ENCODE data around the gene N4BP2L1. TPM values are rescaled to one million over a fixed set of nuclear protein-coding genes. Genes with fewer than 3 reads are reported as not detected.

N4BP2L1 gene
- total RNA-seq, 2 donors from 2014 or later = 17.1 to 31.7 TPM

DNA sequence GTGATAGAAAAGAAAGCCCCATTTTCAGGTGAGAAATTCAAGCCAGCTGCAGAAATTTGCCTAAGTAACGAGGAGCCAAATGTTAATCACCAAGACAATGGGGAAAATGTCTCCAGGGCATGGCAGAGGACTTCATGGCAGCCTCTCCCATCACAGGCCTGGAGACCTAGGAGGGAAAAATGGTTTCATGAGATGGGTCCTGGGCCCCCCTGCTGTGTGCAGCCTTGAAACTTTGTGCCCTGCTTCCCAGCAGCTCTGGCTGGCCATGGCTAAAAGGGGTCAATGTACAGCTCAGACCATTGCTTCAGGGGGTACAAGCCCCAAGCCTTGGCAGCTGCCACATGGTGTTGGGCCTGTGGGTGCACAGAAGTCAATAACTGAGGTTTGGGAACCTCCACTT is 9.9 kb downstream of the N4BP2L1 start:
- Histone ChIP-seq H3K4me3 (no peak overlapping the region), H3K27ac (no peak overlapping the region), H3K36me3 (no peaks in the 10 kb centered on the region), H3K4me1 (ENCODE audit: control insufficient read depth in 1 of 2, low read depth in 2 of 2) (no peaks in the 10 kb centered on the region), H3K9me3 (no peaks in the 10 kb centered on the region), H3K27me3 (replicated peaks; ENCODE audit: insufficient read depth) (no peaks in the 10 kb centered on the region)
- DNase-seq (ENCODE audit: low spot score) = no peak
- TF ChIP-seq, protein P1, sequence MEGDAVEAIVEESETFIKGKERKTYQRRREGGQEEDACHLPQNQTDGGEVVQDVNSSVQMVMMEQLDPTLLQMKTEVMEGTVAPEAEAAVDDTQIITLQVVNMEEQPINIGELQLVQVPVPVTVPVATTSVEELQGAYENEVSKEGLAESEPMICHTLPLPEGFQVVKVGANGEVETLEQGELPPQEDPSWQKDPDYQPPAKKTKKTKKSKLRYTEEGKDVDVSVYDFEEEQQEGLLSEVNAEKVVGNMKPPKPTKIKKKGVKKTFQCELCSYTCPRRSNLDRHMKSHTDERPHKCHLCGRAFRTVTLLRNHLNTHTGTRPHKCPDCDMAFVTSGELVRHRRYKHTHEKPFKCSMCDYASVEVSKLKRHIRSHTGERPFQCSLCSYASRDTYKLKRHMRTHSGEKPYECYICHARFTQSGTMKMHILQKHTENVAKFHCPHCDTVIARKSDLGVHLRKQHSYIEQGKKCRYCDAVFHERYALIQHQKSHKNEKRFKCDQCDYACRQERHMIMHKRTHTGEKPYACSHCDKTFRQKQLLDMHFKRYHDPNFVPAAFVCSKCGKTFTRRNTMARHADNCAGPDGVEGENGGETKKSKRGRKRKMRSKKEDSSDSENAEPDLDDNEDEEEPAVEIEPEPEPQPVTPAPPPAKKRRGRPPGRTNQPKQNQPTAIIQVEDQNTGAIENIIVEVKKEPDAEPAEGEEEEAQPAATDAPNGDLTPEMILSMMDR (IDR thresholded peaks at IDR 0.05) = no peak
- ATAC-seq (ENCODE audit: insufficient number of reproducible peaks, low FRiP score, low read depth) = no peak

DNA sequence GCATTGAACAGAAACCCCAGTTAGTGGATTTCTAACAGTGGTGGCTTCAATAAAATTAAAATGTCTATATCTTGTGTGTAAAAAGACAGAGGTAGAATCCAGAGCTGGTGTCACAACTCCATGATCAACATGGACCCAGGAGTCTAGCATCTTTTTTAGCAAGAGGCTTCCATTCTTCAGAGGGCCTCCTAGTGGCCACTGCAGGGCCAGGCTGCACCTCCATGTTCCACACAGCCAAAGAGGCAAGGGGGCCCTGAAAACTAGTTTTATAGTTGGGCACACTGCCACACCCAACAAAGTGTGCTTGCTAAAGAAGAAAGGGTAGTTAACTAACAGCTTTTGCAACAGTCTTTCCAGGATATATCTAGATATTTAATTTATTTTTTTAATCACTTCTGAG is 12.9 kb downstream of the N4BP2L1 start:
- H3K27me3 ChIP-seq (replicated peaks; ENCODE audit: insufficient read depth) = no peaks in the 10 kb centered on the region
- ATAC-seq (ENCODE audit: insufficient number of reproducible peaks, low FRiP score, low read depth) = no peak
- no peaks in the 10 kb centered on the region for H3K9me3 ChIP-seq
- H3K4me3 ChIP-seq = no peak overlapping the region
- H3K27ac ChIP-seq = no peak overlapping the region
- DNase-seq (ENCODE audit: low spot score) = no peak
- H3K36me3 ChIP-seq = no peaks in the 10 kb centered on the region
- TF ChIP-seq, protein P1 (IDR thresholded peaks at IDR 0.05) = no peak
- H3K4me1 ChIP-seq (ENCODE audit: control insufficient read depth in 1 of 2, low read depth in 2 of 2) = no peaks in the 10 kb centered on the region

DNA sequence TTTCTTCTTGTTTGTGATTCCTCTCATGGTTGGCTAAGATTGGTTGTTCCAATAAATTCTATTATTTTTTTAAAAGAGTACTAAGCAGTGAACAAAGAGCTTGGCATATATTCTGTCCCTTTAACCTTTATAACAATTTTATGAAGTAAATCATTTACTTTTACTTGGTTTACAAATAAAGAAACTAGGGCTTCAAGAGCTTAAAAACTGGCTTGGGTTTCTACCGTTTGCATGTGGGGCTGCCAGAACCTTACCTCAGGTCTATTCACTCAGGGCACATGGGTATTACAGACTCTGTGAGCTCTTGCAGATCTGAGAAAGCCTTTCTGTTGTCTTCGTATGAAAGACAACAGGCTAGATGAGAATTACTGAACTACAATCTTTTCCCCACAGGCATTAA is 13.3 kb downstream of the N4BP2L1 start:
- Histone ChIP-seq H3K27ac (no peak overlapping the region), H3K36me3 (no peaks in the 10 kb centered on the region), H3K4me1 (ENCODE audit: control insufficient read depth in 1 of 2, low read depth in 2 of 2) (peaks cover 0 to 2% of the 10 kb centered on the region in 2 donors), H3K9me3 (no peaks in the 10 kb centered on the region), H3K4me3 (no peak overlapping the region), H3K27me3 (replicated peaks; ENCODE audit: insufficient read depth) (no peaks in the 10 kb centered on the region)
- ATAC-seq (ENCODE audit: insufficient number of reproducible peaks, low FRiP score, low read depth) (no peak), DNase-seq (ENCODE audit: low spot score) (no peak)
- TF ChIP-seq, protein P1 (IDR thresholded peaks at IDR 0.05) = no peak

DNA sequence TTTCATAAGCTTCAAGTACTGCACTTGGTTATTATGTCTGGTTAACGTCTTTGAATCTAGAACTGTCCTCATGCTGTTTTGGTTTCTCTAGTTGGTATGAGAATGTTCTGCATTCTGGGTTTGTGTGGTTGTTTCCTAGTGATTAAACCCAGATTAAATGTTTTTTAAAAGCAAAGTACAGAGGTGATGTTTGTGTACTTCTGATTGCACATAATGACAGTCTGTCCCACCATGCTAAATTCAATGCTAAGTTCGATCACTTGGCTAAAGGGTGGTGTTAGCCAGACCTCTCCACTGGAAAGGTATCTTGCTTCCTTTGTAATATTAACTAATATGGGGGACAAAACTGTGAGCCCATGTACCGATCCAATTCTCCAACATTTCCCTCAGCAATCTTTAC is 14.6 kb downstream of the N4BP2L1 start:
- no peaks in the 10 kb centered on the region for H3K9me3 ChIP-seq
- no peak overlapping the region for H3K4me3 ChIP-seq
- no peak overlapping the region for H3K27ac ChIP-seq
- TF ChIP-seq, protein P1 (IDR thresholded peaks at IDR 0.05) = no peak
- no peaks in the 10 kb centered on the region for H3K36me3 ChIP-seq
- ATAC-seq (ENCODE audit: insufficient number of reproducible peaks, low FRiP score, low read depth) (no peak), DNase-seq (ENCODE audit: low spot score) (no peak)
- H3K4me1 ChIP-seq (ENCODE audit: control insufficient read depth in 1 of 2, low read depth in 2 of 2) = peaks cover 0 to 7% of the 10 kb centered on the region in 2 donors
- H3K27me3 ChIP-seq (replicated peaks; ENCODE audit: insufficient read depth) = no peaks in the 10 kb centered on the region

DNA sequence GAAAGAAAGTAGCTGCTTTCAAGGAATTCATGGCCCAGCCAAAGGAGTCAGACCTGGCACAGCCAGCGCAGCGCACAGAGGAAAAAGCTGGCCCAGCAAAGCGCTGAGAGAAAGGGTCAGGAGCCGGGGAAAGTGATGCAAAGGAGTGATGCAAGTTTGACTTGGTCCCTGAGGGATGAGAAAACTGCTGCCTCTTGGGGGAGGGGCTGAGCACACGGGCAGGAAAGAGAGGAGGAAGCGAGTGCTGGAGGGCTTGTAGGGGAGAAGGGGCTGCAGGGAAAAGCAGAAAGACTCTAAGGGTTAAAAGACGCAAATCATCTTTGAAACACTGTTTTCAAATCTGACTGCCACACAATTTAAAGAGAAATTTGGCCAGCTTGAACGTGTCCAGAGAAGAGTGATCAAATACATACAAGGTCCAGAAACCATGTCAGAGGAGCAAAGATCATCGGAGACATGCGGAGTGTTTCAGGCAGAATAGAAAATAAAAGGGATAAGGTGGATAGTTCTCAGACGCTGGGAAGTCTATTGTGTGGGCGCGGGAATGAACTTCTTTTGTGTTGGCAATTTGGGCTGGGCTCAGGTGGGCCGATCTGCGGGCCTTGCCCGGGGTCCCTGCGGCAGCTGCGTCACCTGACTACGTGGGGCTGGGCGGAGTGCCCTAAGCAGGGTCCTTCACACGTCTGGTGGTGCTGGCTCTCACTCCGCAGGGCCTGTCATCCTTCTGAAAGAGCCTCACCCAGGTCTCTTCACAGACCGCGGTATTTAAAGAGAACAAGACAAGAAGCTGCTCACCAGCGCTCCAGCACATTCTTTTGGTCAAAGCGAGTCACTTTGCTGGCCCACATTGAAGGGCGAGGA is 18.1 kb downstream of the N4BP2L1 start:
- Histone ChIP-seq H3K4me3 (no peak overlapping the region), H3K36me3 (no peaks in the 10 kb centered on the region), H3K4me1 (ENCODE audit: control insufficient read depth in 1 of 2, low read depth in 2 of 2) (peaks cover 0 to 7% of the 10 kb centered on the region in 2 donors), H3K27ac (no peak overlapping the region), H3K9me3 (no peaks in the 10 kb centered on the region), H3K27me3 (replicated peaks; ENCODE audit: insufficient read depth) (no peaks in the 10 kb centered on the region)
- DNase-seq (ENCODE audit: low spot score) = no peak
- TF ChIP-seq, protein P1 (IDR thresholded peaks at IDR 0.05) = no peak
- ATAC-seq (ENCODE audit: insufficient number of reproducible peaks, low FRiP score, low read depth) = no peak
